Activated CD4-positive, alpha-beta memory T cell treated with anti-CD3 and anti-CD28 coated beads for 36 hours (primary cell): Measurements from ENCODE around the gene MARCKS. TPM values are rescaled to one million over a fixed set of nuclear protein-coding genes. Genes with fewer than 3 reads are reported as not detected.

Experiments used
- CTCF ChIA-PET: fragments of 350-600 bp; sonication (Branson Sonifier 250); formaldehyde crosslinking; loops from one replicate; lab custom pipeline; 2021; ENCODE audit warnings: antibody characterized with exemption, inconsistent platforms; lab: Charles Lee
- POLR2A ChIA-PET: fragments of 350-600 bp; sonication (Branson Sonifier 250); formaldehyde crosslinking; loops from one replicate; lab custom pipeline; 2021; ENCODE audit warnings: antibody characterized with exemption; lab: Charles Lee
- DNase-seq: peaks from one replicate; pipeline ENCODE4 v3.0.0-alpha.2; 2020
- H3K27ac Mint-ChIP-seq: one replicate; pipeline ENCODE4 v1.8.0; 2021; ENCODE audit warnings: mixed read lengths
- H3K27me3 Mint-ChIP-seq: one replicate; pipeline ENCODE4 v1.8.0; 2021; ENCODE audit warnings: mixed read lengths
- H3K36me3 Mint-ChIP-seq: one replicate; pipeline ENCODE4 v1.8.0; 2021; ENCODE audit warnings: mixed read lengths
- H3K4me1 Mint-ChIP-seq: one replicate; pipeline ENCODE4 v1.8.0; 2021; ENCODE audit warnings: low read depth, mixed read lengths
- H3K4me3 Mint-ChIP-seq: one replicate; pipeline ENCODE4 v1.8.0; 2021; ENCODE audit warnings: mild to moderate bottlenecking, mixed read lengths
- H3K9me3 Mint-ChIP-seq: one replicate; pipeline ENCODE4 v1.8.0; 2021; ENCODE audit warnings: mixed read lengths
- intact Hi-C: fragments of 100-400 bp; cut with micrococcal nuclease; formaldehyde crosslinking; loops from one replicate; pipeline ENCODE4 v1.15.1; 2023
- total RNA-seq, 2 experiments: library from RNA; stranded (reverse); gene quantifications; one replicate each; pipeline ENCODE4 v1.2.3, GENCODE V29; 2021

Gene MARCKS, protein sequence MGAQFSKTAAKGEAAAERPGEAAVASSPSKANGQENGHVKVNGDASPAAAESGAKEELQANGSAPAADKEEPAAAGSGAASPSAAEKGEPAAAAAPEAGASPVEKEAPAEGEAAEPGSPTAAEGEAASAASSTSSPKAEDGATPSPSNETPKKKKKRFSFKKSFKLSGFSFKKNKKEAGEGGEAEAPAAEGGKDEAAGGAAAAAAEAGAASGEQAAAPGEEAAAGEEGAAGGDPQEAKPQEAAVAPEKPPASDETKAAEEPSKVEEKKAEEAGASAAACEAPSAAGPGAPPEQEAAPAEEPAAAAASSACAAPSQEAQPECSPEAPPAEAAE
- under 1 TPM; 0.07 to 0.15 TPM for total RNA-seq

DNA sequence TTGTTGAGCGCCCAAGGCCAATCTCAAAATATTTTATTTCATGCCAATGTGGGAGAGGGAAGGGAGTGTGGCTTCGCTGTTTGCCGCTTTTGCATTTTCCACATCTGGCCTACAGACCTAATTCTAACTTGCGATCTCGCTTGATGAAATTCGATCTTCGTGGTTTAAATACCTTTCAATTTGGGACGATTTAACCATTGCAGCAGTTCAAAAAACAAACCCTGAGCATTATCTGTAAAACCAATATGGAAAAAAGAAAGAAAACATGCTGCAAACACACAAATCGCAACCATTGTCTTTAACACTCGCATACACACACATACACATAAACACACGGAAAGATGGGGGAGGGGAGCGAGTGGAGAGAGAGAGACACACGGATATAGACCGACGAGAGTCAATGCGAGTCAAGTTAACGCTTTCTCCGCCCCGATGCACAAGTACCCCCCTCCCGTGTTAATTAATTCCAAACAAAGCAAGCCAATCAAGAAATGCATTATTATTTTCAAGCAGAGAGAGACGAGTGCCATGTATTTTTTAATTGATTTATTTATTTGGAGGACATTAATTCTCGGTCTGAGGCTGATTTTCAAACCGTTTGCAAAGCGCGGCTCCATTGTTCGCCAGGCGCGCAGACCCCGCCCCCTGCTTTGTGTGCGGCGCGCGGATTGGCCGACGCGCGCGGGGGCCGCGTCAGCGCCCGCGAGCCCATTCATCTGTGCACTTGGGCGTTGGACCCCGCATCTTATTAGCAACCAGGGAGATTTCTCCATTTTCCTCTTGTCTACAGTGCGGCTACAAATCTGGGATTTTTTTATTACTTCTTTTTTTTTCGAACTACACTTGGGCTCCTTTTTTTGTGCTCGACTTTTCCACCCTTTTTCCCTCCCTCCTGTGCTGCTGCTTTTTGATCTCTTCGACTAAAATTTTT is at the start of gene MARCKS:
Gene MARCKS, plus strand, starts transcription at position 721 of the 931 bp plus-strand sequence. CDS start 401 bp downstream, outside the sequence.
- H3K27ac Mint-ChIP-seq: no peak within 1 kb of the TSS
- peaks cover 39% of the 10 kb centered on the region for H3K27me3 Mint-ChIP-seq
- H3K36me3 Mint-ChIP-seq: no peaks in the 10 kb centered on the region
- H3K4me1 Mint-ChIP-seq: peaks cover 16% of the 10 kb centered on the region
- H3K4me3 Mint-ChIP-seq: no peak within 1 kb of the TSS
- intact Hi-C loops: loop anchor here (5.0 kb wide), 3 partner anchors 165 to 1675 kb away; no protein-coding TSS in a partner anchor
- DNase-seq: peak; percentile 45
- ChIA-PET CTCF (no interaction called here), POLR2A (interaction anchor here (0.8 kb wide), 1 partner anchor 227 kb away, joined by 3 read pairs; no protein-coding TSS in a partner anchor)
- no peaks in the 10 kb centered on the region for H3K9me3 Mint-ChIP-seq

DNA sequence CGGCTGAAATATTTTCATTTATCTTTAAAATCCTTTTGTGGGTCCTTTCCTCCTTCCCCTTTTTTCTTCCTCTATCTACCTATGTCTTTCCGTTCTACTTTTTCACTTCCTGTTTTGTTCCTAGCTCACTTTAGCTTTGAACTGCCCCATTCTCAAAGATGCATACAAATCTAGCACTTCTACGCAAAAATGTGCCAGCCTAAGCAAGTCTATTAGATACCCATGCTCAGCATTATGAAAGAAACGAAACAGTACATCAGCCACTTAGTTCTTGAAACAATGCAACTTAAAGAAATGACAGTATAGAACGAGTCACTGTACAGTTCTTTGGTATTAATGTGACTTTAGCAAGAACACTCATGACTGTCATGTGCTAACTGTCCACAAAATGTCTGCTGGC is 47.3 kb upstream of the MARCKS start:
- H3K27me3 Mint-ChIP-seq: peaks cover 2% of the 10 kb centered on the region
- ChIA-PET CTCF (interaction anchor here (1.0 kb wide), 1 partner anchor 98 kb away, joined by 3 read pairs; no protein-coding TSS in a partner anchor), POLR2A (no interaction called here)
- H3K9me3 Mint-ChIP-seq: no peaks in the 10 kb centered on the region
- no peak overlapping the region for H3K27ac Mint-ChIP-seq
- no peak for DNase-seq
- no peaks in the 10 kb centered on the region for H3K36me3 Mint-ChIP-seq
- peaks cover 3% of the 10 kb centered on the region for H3K4me1 Mint-ChIP-seq
- intact Hi-C loops: loop anchor here (5.0 kb wide), 1 partner anchor 178 kb away; no protein-coding TSS in a partner anchor
- H3K4me3 Mint-ChIP-seq: no peak overlapping the region

DNA sequence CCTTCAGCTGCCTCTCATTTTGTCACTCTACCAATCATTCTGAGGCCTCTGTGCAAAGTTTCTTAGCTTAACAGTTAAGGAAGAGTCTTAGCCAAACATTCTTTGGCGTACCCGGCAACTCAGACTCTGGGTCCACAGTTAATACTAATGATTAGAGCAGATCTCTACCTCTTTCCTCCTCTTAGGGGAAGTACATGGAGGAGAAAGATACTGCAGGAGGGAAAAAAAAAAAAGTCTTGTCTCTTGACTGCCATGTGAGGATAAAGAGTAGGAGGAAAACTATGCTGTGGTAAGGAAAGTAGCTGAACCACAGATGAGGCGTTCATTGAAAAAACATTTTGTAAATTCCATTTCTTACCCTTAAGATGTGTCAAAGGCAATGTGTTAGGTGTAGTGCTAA is 44.0 kb upstream of the MARCKS start:
- Mint-ChIP-seq H3K4me3 (no peak overlapping the region), H3K36me3 (no peaks in the 10 kb centered on the region), H3K27me3 (peaks cover 2% of the 10 kb centered on the region), H3K27ac (no peak overlapping the region), H3K4me1 (peaks cover 3% of the 10 kb centered on the region), H3K9me3 (no peaks in the 10 kb centered on the region)
- ChIA-PET POLR2A (no interaction called here), CTCF (no interaction called here)
- intact Hi-C loops: no loop called here
- no peak for DNase-seq

DNA sequence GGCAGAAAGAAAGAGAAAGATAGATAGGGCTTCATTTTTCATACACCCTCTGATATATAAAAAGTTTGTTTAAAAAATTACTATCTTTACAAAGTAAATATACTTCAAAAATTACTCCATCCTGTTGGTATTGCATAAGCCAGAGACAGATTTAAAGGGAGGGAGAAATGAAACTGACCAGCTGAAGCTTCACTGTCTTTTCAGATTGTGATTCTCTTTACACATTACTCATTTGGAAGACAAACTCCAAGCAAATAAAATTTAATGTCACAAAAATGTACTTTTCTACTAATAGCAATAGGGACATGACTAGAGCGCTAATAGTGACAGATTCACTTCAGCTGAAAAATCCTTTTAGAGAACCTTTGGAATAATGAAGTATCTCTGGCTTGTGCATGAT is 38.6 kb upstream of the MARCKS start:
- Mint-ChIP-seq H3K4me1 (no peaks in the 10 kb centered on the region), H3K27me3 (peaks cover 12% of the 10 kb centered on the region), H3K27ac (no peak overlapping the region), H3K9me3 (no peaks in the 10 kb centered on the region), H3K36me3 (no peaks in the 10 kb centered on the region), H3K4me3 (no peak overlapping the region)
- intact Hi-C loops: no loop called here
- ChIA-PET POLR2A (no interaction called here), CTCF (no interaction called here)
- DNase-seq: no peak

DNA sequence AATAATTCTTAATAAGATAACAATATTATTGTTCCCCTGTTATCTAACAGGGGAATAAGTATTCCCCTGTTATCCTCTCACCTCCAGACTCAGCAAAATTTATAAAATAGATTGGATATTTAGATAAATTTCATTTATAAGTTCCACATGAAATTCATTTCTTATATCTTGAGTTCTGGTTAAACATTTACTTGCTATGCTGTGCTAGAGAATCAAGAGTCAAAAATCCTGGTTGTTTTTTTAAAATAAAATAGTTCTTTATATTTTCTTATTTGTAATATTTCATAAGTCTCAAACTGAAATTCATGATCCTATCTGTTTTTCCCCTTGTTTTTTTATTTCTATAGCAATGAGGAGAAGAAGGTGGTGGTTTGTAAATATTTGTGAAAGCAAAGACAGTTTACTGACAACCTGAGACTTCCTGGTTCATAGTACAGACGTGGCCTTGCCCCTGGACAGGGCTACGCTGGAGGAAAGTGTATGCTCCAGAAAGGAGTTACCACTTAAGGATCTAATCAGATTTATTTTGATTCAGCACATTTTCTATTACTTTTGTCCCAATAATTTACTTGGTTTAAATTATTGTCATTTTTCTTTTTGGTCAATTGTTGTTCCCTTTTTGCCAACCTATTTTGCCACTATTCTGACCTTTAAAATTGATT is 37.8 kb upstream of the MARCKS start:
- CTCF ChIA-PET: no interaction called here
- Mint-ChIP-seq H3K36me3 (no peaks in the 10 kb centered on the region), H3K27ac (no peak overlapping the region), H3K4me3 (no peak overlapping the region), H3K9me3 (no peaks in the 10 kb centered on the region), H3K4me1 (no peaks in the 10 kb centered on the region), H3K27me3 (peaks cover 13% of the 10 kb centered on the region)
- POLR2A ChIA-PET: no interaction called here
- intact Hi-C loops: no loop called here
- no peak for DNase-seq

DNA sequence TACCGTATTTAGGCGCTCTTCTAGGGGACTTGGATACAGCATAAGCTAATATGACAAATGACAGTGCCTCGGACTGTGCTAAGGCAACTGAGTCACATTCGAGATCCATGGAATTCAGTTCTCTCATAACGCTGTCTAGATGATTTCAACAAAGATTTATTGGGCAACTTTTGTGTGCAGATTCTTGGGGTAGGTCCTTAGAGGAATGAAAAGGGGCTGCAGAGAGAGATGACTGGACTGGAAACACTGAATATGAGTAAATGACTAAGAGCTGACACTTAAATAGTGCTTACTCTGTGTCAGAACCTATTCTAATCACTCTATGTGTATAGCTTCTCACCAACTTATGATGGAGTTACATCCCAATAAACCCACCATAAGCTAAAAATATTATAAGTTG is 36.4 kb upstream of the MARCKS start:
- no peaks in the 10 kb centered on the region for H3K9me3 Mint-ChIP-seq
- intact Hi-C loops: no loop called here
- POLR2A ChIA-PET: no interaction called here
- CTCF ChIA-PET: no interaction called here
- H3K27me3 Mint-ChIP-seq: peaks cover 18% of the 10 kb centered on the region
- H3K27ac Mint-ChIP-seq: no peak overlapping the region
- no peak overlapping the region for H3K4me3 Mint-ChIP-seq
- H3K36me3 Mint-ChIP-seq: no peaks in the 10 kb centered on the region
- DNase-seq: no peak
- H3K4me1 Mint-ChIP-seq: no peaks in the 10 kb centered on the region

DNA sequence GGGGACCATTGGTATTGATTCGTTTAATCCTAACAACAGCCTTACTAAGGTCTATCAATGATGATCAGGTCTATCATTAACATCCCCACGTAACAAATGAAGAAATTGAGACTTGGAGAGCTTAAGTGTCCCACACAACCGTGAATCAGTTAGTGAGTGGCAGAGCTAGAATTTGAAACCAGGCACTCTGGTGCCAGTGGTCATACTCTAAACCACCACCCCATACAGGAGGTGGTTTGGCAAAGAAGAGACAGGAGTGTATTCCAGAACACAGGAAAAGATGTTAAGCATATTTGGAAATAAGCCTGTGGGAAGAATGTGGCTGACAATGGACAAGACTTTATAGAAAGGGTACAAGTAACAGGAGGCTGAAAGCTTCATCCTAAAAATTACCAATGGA is 35.7 kb upstream of the MARCKS start:
- H3K9me3 Mint-ChIP-seq: no peaks in the 10 kb centered on the region
- H3K4me3 Mint-ChIP-seq: no peak overlapping the region
- POLR2A ChIA-PET: no interaction called here
- no peak overlapping the region for H3K27ac Mint-ChIP-seq
- no peaks in the 10 kb centered on the region for H3K4me1 Mint-ChIP-seq
- DNase-seq: no peak
- CTCF ChIA-PET: no interaction called here
- intact Hi-C loops: no loop called here
- peaks cover 18% of the 10 kb centered on the region for H3K27me3 Mint-ChIP-seq
- no peaks in the 10 kb centered on the region for H3K36me3 Mint-ChIP-seq

DNA sequence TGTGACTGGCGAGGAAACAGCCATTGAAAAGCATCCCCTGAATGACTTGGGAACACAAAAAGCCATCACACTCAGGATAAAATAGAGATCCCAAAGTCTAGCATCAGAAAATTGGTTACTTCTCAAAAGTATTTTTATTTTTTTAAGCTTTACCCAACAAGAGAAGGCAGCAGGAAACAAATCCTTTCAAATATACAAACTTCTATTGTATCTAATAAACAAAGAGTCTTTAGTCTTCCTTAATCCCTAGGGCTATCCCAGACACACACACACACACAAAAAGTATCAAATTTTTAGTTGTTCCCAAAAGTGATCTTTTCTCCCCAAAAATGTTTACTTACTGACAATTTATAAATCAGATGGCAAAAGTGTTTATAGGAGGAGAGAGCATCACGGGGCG is 33.2 kb upstream of the MARCKS start:
- no peaks in the 10 kb centered on the region for H3K9me3 Mint-ChIP-seq
- H3K27ac Mint-ChIP-seq: no peak overlapping the region
- H3K4me3 Mint-ChIP-seq: no peak overlapping the region
- H3K36me3 Mint-ChIP-seq: no peaks in the 10 kb centered on the region
- H3K4me1 Mint-ChIP-seq: no peaks in the 10 kb centered on the region
- ChIA-PET CTCF (no interaction called here), POLR2A (no interaction called here)
- DNase-seq: no peak
- intact Hi-C loops: no loop called here
- H3K27me3 Mint-ChIP-seq: peaks cover 22% of the 10 kb centered on the region

DNA sequence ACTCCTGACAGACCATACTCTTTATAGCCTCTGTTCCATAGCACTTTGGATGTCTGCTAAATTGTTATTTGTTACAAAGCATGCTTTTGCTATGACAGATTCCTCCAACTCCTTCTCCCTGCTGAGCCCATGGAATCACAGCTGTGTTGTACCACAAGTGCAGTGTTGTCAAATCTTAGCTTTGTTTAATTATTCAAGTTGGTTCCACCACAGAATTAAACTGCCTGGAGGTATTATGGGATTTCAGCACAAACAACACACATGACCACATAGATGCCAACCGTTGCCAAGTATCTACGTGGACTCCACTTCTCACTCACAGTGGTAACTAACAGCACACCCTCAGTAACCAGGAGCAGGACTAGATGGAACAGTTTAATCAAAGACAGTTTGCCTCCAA is 32.7 kb upstream of the MARCKS start:
- no peaks in the 10 kb centered on the region for H3K4me1 Mint-ChIP-seq
- H3K9me3 Mint-ChIP-seq: no peaks in the 10 kb centered on the region
- H3K4me3 Mint-ChIP-seq: no peak overlapping the region
- no peak overlapping the region for H3K27ac Mint-ChIP-seq
- H3K36me3 Mint-ChIP-seq: no peaks in the 10 kb centered on the region
- intact Hi-C loops: no loop called here
- CTCF ChIA-PET: no interaction called here
- peaks cover 23% of the 10 kb centered on the region for H3K27me3 Mint-ChIP-seq
- no peak for DNase-seq
- POLR2A ChIA-PET: no interaction called here

DNA sequence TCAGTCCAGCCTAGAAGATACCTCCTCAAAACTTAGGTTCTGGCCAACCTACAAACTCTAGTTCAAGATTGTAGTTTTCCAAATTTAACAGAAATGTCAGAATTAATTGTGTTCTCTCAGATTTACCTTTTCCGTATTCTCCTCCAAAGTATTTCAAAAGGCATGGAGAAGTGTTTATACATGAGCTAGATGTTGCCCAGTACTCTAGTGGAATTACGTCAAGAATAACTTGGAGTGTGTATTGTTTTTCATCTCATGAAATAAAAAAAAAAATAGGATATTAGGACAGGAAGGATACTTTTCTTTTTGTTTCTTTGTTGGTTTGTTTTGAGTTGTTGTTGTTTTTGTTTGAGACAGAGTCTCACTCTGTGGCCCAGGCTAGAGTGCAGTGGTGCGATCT is 32.3 kb upstream of the MARCKS start:
- Mint-ChIP-seq H3K36me3 (no peaks in the 10 kb centered on the region), H3K4me1 (no peaks in the 10 kb centered on the region), H3K27ac (no peak overlapping the region), H3K27me3 (peaks cover 27% of the 10 kb centered on the region), H3K9me3 (no peaks in the 10 kb centered on the region), H3K4me3 (no peak overlapping the region)
- no peak for DNase-seq
- intact Hi-C loops: no loop called here
- ChIA-PET POLR2A (no interaction called here), CTCF (no interaction called here)

DNA sequence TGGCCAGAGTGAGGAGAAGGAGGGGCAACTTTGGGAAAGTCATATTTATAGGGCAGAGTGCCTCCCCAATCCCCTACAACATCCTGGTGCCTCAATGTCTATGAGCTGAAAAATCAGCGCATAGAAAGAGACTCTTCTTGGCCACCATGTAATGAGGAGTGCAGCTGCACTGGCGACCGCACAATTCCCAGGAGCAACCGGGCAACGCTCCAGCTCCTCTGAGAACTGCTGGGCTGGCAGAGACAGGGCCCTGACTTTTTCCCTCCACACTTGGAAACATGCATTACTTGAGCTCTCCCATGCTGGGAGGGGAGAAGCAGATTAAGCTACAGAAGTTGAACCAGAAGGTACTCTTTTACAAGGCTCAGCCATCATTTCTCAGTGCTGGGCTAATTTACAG is 31.4 kb upstream of the MARCKS start:
- POLR2A ChIA-PET: no interaction called here
- no peak overlapping the region for H3K4me3 Mint-ChIP-seq
- no peaks in the 10 kb centered on the region for H3K36me3 Mint-ChIP-seq
- peaks cover 25% of the 10 kb centered on the region for H3K27me3 Mint-ChIP-seq
- CTCF ChIA-PET: interaction anchor here (1.8 kb wide), 1 partner anchor 33 kb away, joined by 8 read pairs; no protein-coding TSS in a partner anchor
- no peaks in the 10 kb centered on the region for H3K9me3 Mint-ChIP-seq
- H3K27ac Mint-ChIP-seq: no peak overlapping the region
- no peaks in the 10 kb centered on the region for H3K4me1 Mint-ChIP-seq
- no peak for DNase-seq
- intact Hi-C loops: no loop called here
